ENCODE measurements around the gene AUTS2. TPM values are rescaled to one million over a fixed set of nuclear protein-coding genes. Genes with fewer than 3 reads are reported as not detected.
A peak's percentile ranks its signal among the peaks of the same experiment; 100 is the strongest.

AUTS2 gene
- under 0.01 and 0.79 TPM in 2 replicates for total RNA-seq

DNA sequence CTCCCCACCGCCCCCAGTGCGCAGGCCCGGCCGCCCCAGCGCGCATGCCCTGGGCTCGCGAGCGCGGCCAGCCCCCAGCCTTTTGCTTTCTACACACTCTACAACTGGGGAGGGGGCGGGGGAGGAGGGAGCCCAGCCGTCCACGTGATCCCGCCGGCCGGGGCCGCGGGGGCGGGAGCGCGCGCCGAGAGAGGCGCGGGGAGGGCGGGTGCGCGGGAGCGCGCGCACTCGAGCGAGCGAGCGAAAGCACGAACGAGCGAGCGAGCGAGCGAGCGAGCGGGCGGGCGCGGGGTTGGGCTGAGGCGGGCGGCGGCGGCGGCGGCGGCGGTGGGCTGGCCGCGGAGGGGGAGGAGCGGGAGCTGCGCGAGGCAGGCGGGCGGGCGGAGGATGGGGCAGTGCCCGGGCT is at the start of gene AUTS2:
Gene AUTS2, plus strand, starts transcription at position 395 of the 406 bp plus-strand sequence. CDS start 1,179 bp downstream, outside the sequence.
- peak; percentile 49 to 91 for DNase-seq (ENCODE audit: low read depth in 2 of 2)

GRCh38 chr7:69550991-69551390 is 47.3 kb upstream of the AUTS2 start:
- DNase-seq (ENCODE audit: low read depth in 2 of 2) = no peak

- DNase-seq (ENCODE audit: low read depth in 2 of 2) = no peak
Observed at GRCh38 chr7:69553190-69553589, 45.1 kb upstream of the AUTS2 start.

- DNase-seq (ENCODE audit: low read depth in 2 of 2) = no peak
Observed at GRCh38 chr7:69561266-69561960, 36.9 kb upstream of the AUTS2 start.

DNA sequence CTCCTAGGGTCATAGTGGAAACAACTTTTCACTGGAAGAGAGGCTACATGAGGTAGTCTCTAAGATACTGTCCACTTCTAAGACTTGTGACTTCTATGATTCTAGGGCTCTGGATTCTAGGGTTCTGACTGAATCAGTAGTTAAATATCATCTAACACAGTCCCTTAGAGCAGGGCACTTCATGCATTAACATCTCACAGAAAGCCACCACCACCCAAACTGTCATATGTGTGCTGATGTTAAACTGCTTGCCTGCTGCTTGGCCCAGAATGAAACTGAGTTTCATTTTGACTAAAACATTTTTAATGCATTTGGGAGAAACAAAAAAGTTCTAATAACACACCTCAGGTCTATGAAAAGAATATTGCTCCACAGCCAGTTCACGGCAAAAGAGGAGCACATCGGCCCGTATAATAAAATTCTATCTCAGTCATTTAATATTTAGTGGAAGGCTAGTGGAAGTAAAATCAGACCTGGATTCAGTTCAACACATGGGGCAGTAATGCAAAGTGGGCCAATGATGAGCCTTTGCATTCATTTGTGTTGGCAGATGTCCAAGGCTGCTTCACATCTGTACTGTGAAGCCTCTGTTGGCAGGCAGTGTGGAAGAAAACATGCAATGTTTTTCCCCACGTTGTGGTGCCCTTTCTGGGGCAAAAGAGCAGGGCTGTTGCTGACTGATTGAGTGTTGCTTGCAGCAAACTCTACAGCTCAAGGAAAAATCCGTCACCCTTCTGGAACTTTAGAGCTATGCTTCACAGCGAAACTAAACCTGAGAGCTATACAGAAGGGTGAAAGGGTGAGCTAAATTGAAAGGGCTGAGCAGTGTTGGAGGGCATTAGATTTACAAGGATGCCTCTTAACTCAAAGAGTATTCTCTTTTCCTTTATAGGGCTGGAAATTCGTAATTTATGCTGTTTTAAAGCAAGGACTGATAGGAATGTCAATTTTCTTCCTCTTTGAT is 33.5 kb upstream of the AUTS2 start:
- DNase-seq (ENCODE audit: low read depth in 2 of 2) = peak in 1 of 2 donors; percentile 83

DNA sequence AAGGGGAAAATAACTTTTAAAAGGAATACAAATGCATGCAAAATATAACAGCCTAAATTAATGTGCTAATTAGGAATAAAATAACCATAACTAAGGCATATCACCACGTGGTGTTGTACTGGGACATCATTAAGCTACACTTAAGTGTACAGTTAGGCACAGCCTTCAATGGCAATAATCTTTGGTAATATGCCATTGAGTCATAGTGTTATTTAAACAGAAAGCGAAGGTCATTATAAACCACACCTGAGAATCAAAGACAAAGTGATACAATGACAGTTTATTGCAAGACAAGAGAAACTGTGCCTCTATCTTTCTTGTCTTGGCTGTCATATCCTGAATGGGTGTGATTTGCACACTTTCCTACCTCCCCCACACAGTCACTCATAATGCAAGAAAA is 30.5 kb upstream of the AUTS2 start:
- DNase-seq (ENCODE audit: low read depth in 2 of 2) = no peak

- DNase-seq (ENCODE audit: low read depth in 2 of 2) = no peak
Observed at GRCh38 chr7:69568266-69568665, 30.0 kb upstream of the AUTS2 start.

DNA sequence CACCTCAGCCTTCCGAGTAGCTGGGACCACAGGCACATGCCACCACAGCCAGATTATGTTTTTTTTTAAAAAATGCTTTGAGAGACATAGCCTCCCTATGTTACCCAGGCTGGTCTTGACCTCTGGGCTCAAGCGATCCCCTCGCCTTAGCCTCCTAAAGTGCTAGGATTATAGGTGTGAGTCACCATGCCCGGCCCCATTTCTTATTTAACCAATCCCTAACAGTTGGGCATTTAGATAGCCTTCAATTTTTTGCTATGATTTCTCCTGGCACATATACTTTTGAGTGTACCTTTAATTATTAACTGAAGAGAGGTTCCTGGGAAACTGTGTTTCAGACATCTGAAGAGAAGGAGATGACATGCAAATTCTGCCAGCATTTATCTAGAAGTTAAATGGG is 22.6 kb upstream of the AUTS2 start:
- DNase-seq (ENCODE audit: low read depth in 2 of 2) = no peak

DNA sequence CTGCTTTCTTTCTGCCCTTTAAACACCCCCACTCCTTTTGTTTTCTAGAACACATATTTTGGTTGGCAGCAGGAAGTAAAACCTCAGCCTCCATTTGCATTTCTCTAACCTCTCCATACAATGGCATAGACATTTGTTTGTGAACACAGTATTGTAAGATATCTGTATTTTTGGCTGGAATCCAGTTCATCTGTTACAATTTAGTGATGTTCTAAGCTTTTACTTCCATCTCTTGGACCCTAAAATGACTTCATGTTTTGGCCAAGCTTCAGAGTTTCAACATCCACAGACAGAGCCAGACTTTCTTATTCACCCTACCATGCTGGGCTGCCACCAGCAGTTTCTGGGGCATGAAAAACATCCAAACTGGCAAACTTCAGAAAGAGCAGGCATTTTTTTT is 21.1 kb upstream of the AUTS2 start:
- DNase-seq (ENCODE audit: low read depth in 2 of 2) = no peak

- DNase-seq (ENCODE audit: low read depth in 2 of 2) = no peak
Observed at GRCh38 chr7:69585169-69585568, 13.1 kb upstream of the AUTS2 start.

DNA sequence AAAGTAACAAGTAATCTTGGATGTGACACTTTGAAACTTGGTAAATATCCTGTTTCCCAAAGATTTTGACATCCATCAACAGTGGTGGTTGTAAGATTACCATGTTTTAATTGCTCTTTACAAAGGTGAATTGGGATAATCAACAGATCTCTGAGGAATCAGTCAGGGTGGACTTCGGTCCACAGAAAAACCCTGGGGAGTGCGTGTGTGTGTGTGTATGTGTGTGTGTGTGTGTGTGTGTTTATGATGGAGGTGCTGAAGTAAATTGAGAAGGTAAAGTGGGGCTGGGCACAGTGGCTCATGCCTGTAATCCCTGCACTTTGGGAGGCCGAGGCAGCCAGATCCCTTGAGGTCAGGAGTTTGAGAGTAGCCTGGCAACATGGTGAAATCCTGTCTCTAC is 12.0 kb upstream of the AUTS2 start:
- no peak for DNase-seq (ENCODE audit: low read depth in 2 of 2)

GRCh38 chr7:69588773-69589172 is 9.5 kb upstream of the AUTS2 start:
- DNase-seq (ENCODE audit: low read depth in 2 of 2) = no peak

- DNase-seq (ENCODE audit: low read depth in 2 of 2) = no peak
Observed at GRCh38 chr7:69591805-69592204, 6.5 kb upstream of the AUTS2 start.

GRCh38 chr7:69593511-69593910 is 4.8 kb upstream of the AUTS2 start:
- DNase-seq (ENCODE audit: low read depth in 2 of 2) = no peak

DNA sequence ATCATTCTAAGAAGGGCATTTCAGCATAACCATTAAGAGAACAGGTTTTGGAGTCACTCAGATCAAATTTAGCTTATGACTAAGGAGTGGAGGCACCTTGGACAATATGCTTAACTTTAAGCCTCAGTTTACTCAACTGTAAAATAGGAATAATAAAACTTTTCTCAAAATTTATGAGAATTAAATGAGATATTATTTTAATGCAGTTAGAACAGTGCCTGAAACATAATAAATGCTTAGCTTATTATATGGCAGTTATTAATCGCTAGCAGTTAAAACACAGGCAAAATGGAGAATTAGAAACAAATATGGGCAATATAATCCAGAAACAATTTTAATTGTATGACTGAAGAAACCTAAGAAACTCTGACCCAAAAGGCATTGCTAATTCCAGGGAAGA is 2.9 kb upstream of the AUTS2 start:
- no peak for DNase-seq (ENCODE audit: low read depth in 2 of 2)

- no peak for DNase-seq (ENCODE audit: low read depth in 2 of 2)
Observed at GRCh38 chr7:69596056-69596455, 2.2 kb upstream of the AUTS2 start.

GRCh38 chr7:69596723-69597277 is 1.5 kb upstream of the AUTS2 start:
- DNase-seq (ENCODE audit: low read depth in 2 of 2) = no peak

GRCh38 chr7:69597278-69598076 is 798 bp upstream of the AUTS2 start:
- DNase-seq (ENCODE audit: low read depth in 2 of 2) = peak in 1 of 2 donors; percentile 11

- no peak for DNase-seq (ENCODE audit: low read depth in 2 of 2)
Observed at GRCh38 chr7:69598487-69599285, 411 bp downstream of the AUTS2 start.

DNA sequence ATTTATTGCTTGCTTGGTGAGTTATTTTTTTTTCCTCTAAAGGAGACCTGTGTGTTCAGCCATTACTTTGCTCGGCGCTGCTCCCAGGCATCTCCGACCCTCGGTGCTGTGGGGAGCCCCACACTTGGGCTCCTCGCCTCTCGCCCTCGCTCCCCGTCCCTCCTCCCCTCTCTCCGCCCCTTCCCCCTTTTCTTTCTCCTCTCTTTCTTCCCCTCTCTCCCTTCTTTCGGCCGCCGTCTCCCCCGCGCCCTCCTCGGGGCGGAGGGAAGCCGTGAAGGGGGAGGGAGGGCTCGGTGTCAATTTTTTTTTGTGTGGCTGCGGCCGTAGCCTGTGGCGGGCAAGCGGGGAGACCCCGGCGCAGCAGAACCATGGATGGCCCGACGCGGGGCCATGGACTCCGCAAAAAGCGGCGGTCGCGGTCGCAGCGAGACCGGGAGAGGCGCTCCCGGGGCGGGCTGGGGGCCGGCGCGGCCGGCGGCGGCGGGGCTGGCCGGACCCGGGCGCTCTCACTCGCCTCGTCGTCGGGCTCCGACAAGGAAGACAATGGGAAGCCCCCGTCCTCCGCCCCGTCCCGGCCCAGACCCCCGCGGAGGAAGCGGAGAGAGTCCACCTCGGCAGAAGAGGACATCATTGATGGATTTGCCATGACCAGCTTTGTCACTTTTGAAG is 1.1 kb downstream of the AUTS2 start:
- DNase-seq (ENCODE audit: low read depth in 2 of 2) = no peak
